IMR-90 (cell line): ENCODE measurements around the gene RHBDD1. TPM values are rescaled to one million over a fixed set of nuclear protein-coding genes. Genes with fewer than 3 reads are reported as not detected.
A peak's percentile ranks its signal among the peaks of the same experiment; 100 is the strongest.

Source experiments
- ATAC-seq: fragments of 200-7000 bp; cut with Tn5 transposase; 2 replicates; pipeline ENCODE4 v1.9.1; 2020; ENCODE audit warnings: low read depth, mild to moderate bottlenecking, moderate library complexity
- BruUV-seq: library from RNA; stranded (reverse); fragments of 400-500 nt; replicated peaks from 2 replicates; lab custom pipeline; 2021; lab: Mats Ljungman, UMichigan
- CTCF ChIA-PET: fragments of 300-600 bp; formaldehyde crosslinking; extraction: SDS; loops from one replicate; lab custom pipeline; 2021; ENCODE audit warnings: antibody characterized with exemption; lab: Yijun Ruan, JAX
- POLR2A ChIA-PET: fragments of 300-600 bp; sonication (Branson Sonifier 250); formaldehyde crosslinking; loops from one replicate; lab custom pipeline; 2022; ENCODE audit warnings: antibody characterized with exemption; ENCODE audit not compliant: unreplicated experiment; lab: Charles Lee
- DNase-seq: peaks from one replicate; pipeline ENCODE4 v3.0.0; 2013
- H2AFZ ChIP-seq: replicated peaks from 2 replicates; pipeline ENCODE3; 2013; ENCODE audit warnings: low read length, mild to moderate bottlenecking; ENCODE audit not compliant: poor library complexity
- H2AK5ac ChIP-seq: 2 replicates; pipeline ENCODE4 v1.6.1; 2013; ENCODE audit warnings: low read depth, low read length, inconsistent platforms
- H2AK9ac ChIP-seq: replicated peaks from 2 replicates; pipeline ENCODE3; 2013; ENCODE audit warnings: mild to moderate bottlenecking, low read depth, low read length, moderate library complexity; ENCODE audit not compliant: poor library complexity
- H2BK120ac ChIP-seq: 2 replicates; pipeline ENCODE4 v1.6.1; 2013; ENCODE audit warnings: low read depth, low read length, inconsistent platforms
- H2BK15ac ChIP-seq: 3 replicates; pipeline ENCODE4 v1.6.1; 2013; ENCODE audit warnings: low read depth, low read length, inconsistent platforms
- H2BK20ac ChIP-seq: 2 replicates; pipeline ENCODE4 v1.6.1; 2013; ENCODE audit warnings: low read depth, mild to moderate bottlenecking, inconsistent platforms, low read length, moderate library complexity
- H2BK5ac ChIP-seq: 2 replicates; pipeline ENCODE4 v1.6.1; 2013; ENCODE audit warnings: mild to moderate bottlenecking, low read depth, low read length, inconsistent platforms; ENCODE audit not compliant: poor library complexity, severe bottlenecking
- H3K14ac ChIP-seq: replicated peaks from 2 replicates; pipeline ENCODE4 v1.6.1; 2013; ENCODE audit warnings: low read depth, low read length, inconsistent platforms
- H3K18ac ChIP-seq: 2 replicates; pipeline ENCODE4 v1.6.1; 2013; ENCODE audit warnings: low read depth, low read length, control low read depth
- H3K23ac ChIP-seq: 2 replicates; pipeline ENCODE4 v1.6.1; 2013; ENCODE audit warnings: low read depth, low read length, inconsistent platforms
- H3K27ac ChIP-seq: 2 replicates; pipeline ENCODE4 v1.5.1; 2013; ENCODE audit warnings: mild to moderate bottlenecking, control low read depth, low read length; ENCODE audit not compliant: insufficient read depth
- H3K27me3 ChIP-seq: 2 replicates; pipeline ENCODE4 v1.6.1; 2013; ENCODE audit warnings: low read length; ENCODE audit not compliant: control insufficient read depth, insufficient read depth
- H3K36me3 ChIP-seq: 2 replicates; pipeline ENCODE4 v1.6.1; 2013; ENCODE audit warnings: low read length, mixed read lengths; ENCODE audit not compliant: control insufficient read depth, insufficient read depth
- H3K4ac ChIP-seq: 2 replicates; pipeline ENCODE4 v1.6.1; 2013; ENCODE audit warnings: low read depth, low read length, inconsistent platforms
- H3K4me1 ChIP-seq: 2 replicates; pipeline ENCODE4 v1.6.1; 2013; ENCODE audit warnings: low read length, mixed read lengths; ENCODE audit not compliant: control insufficient read depth, insufficient read depth
- H3K4me2 ChIP-seq: 2 replicates; pipeline ENCODE4 v1.6.1; 2013; ENCODE audit warnings: low read depth, mild to moderate bottlenecking, control low read depth, low read length, moderate library complexity
- H3K4me3 ChIP-seq: 2 replicates; pipeline ENCODE4 v1.5.1; 2013; ENCODE audit warnings: low read depth, mild to moderate bottlenecking, control low read depth, low read length, moderate library complexity; ENCODE audit not compliant: insufficient read depth
- H3K56ac ChIP-seq: 2 replicates; pipeline ENCODE4 v1.6.1; 2013; ENCODE audit warnings: low read length, inconsistent platforms; ENCODE audit not compliant: insufficient read depth; ENCODE audit errors: extremely low read depth
- H3K79me1 ChIP-seq, 2 experiments: 2 replicates each; pipeline ENCODE4 v1.6.1; 2013; ENCODE audit warnings: low read length in 2 of 2, inconsistent platforms in 1 of 2, low read depth in 1 of 2
- H3K9ac ChIP-seq: 2 replicates; pipeline ENCODE4 v1.6.1; 2013; ENCODE audit warnings: low read depth, low read length, control low read depth
- H3K9me1 ChIP-seq: 2 replicates; pipeline ENCODE4 v1.6.1; 2013; ENCODE audit warnings: low read length, inconsistent platforms; ENCODE audit not compliant: insufficient read depth
- H3K9me3 ChIP-seq: 2 replicates; pipeline ENCODE4 v1.6.1; 2013; ENCODE audit warnings: low read length; ENCODE audit not compliant: control insufficient read depth, insufficient read depth
- H4K20me1 ChIP-seq: 2 replicates; pipeline ENCODE4 v1.6.1; 2013; ENCODE audit warnings: low read length, inconsistent platforms; ENCODE audit not compliant: insufficient read depth
- H4K5ac ChIP-seq: 2 replicates; pipeline ENCODE4 v1.6.1; 2013; ENCODE audit warnings: mild to moderate bottlenecking, low read depth, low read length, control low read depth
- H4K8ac ChIP-seq, 2 experiments: 2 replicates each; pipeline ENCODE4 v1.6.1; 2013; ENCODE audit warnings: low read depth in 2 of 2, low read length in 2 of 2, control low read depth in 1 of 2, inconsistent platforms in 1 of 2
- H4K91ac ChIP-seq: 2 replicates; pipeline ENCODE4 v1.6.1; 2013; ENCODE audit warnings: low read depth, low read length, inconsistent platforms; ENCODE audit not compliant: insufficient read depth
- BHLHE40 ChIP-seq: fragments of 150-350 bp; IDR thresholded peaks from 2 replicates; pipeline ENCODE4 v1.6.1; 2016; ENCODE audit warnings: mild to moderate bottlenecking, low read depth, low read length
- CHD1 ChIP-seq: IDR thresholded peaks from 2 replicates; pipeline ENCODE4 v1.6.1; 2012; ENCODE audit warnings: low read depth, low read length, improper control_type of control experiment
- CTCF ChIP-seq: conservative IDR thresholded peaks from 2 replicates; pipeline ENCODE4 v1.5.1; 2012; ENCODE audit warnings: mild to moderate bottlenecking, low read depth, low read length, improper control_type of control experiment
- ELK1 ChIP-seq: fragments of 150-350 bp; IDR thresholded peaks from 2 replicates; pipeline ENCODE4 v1.6.1; 2016; ENCODE audit warnings: low read depth, mild to moderate bottlenecking, low read length, moderate library complexity, borderline replicate concordance
- FOS ChIP-seq: fragments of 150-350 bp; IDR thresholded peaks from 2 replicates; pipeline ENCODE4 v1.6.1; 2016; ENCODE audit warnings: low read depth, low read length
- MAFK ChIP-seq: IDR thresholded peaks from 2 replicates; pipeline ENCODE4 v1.6.1; 2012; ENCODE audit warnings: low read depth, low read length, improper control_type of control experiment
- MAZ ChIP-seq: IDR thresholded peaks from 2 replicates; pipeline ENCODE4 v1.6.1; 2012; ENCODE audit warnings: low read depth, mild to moderate bottlenecking, low read length, improper control_type of control experiment, moderate library complexity, borderline replicate concordance
- POLR2A ChIP-seq: IDR thresholded peaks from 2 replicates; pipeline ENCODE4 v1.6.1; 2012; ENCODE audit warnings: mild to moderate bottlenecking, low read depth, low read length
- RAD21 ChIP-seq: IDR thresholded peaks from 2 replicates; pipeline ENCODE4 v1.6.1; 2012; ENCODE audit warnings: low read length, improper control_type of control experiment
- RCOR1 ChIP-seq: IDR thresholded peaks from 2 replicates; pipeline ENCODE4 v1.6.1; 2012; ENCODE audit warnings: mild to moderate bottlenecking, low read length, improper control_type of control experiment; ENCODE audit not compliant: insufficient replicate concordance
- RFX5 ChIP-seq: IDR thresholded peaks from 2 replicates; pipeline ENCODE4 v1.8.0; 2012; ENCODE audit warnings: low read depth, mild to moderate bottlenecking, low read length, moderate library complexity
- SMC3 ChIP-seq: fragments of 150-350 bp; IDR thresholded peaks from 2 replicates; pipeline ENCODE4 v1.6.1; 2016; ENCODE audit warnings: low read depth, mild to moderate bottlenecking, antibody characterized with exemption, low read length, moderate library complexity
- WGBS, 2 experiments: methylation state at CpG; one replicate each; pipeline versions ENCODE4 v1.1.5 to v1.1.7; 2013; ENCODE audit warnings: missing lambda C conversion rate in 2 of 2; ENCODE audit not compliant: insufficient read length in 1 of 2; ENCODE audit errors: extremely low coverage in 2 of 2; 5-methylcytosine and 5-hydroxymethylcytosine counted together
- dilution Hi-C: fragments of 300-500 bp; cut with HindIII; formaldehyde crosslinking; loops from one replicate; pipeline ENCODE4 v1.14.3; 2018; ENCODE audit warnings: low sequenced_read_pairs; ENCODE audit not compliant: unreplicated experiment
- in situ Hi-C: fragments of 300-500 bp; cut with MboI; formaldehyde crosslinking; loops from 3 replicates; pipeline ENCODE4 v1.14.3; 2019; ENCODE audit warnings: low sequenced_read_pairs, inconsistent platforms, mixed read lengths
- intact Hi-C: fragments of 100-400 bp; cut with micrococcal nuclease; formaldehyde crosslinking; loops from 2 replicates; pipeline ENCODE4 v1.10.0; 2022
- polyA plus RNA-seq, 3 experiments: library from polyadenylated mRNA; depleted of rRNA; stranded (reverse); fragments of >200 nt; gene quantifications; 2 replicates each; pipeline ENCODE4 v1.2.3, GENCODE V29; 2012; ENCODE audit warnings: low replicate concordance in 1 of 3
- total RNA-seq: library from RNA; depleted of rRNA; stranded (reverse); fragments of >200 nt; gene quantifications from 2 replicates; pipeline ENCODE4 v1.2.3, GENCODE V29; 2012

Gene RHBDD1
- total and polyA plus RNA-seq, 2 of the 4 experiments (the other 2 are of a cell fraction), result 9.7 to 14.0 TPM

GRCh38 chr2:226794751-226795171, 41.1 kb upstream of the RHBDD1 start:
- Histone ChIP-seq H2AK9ac (peak overlapping the region; percentile 98), H2AK5ac (peak overlapping the region; percentile 28), H2BK15ac (peak overlapping the region; percentile 46; the same call in 2 of the 3 replicates), H3K79me1 (peaks cover 0 to 8% of the 10 kb centered on the region in 2 experiments; a peak in 1 of 4 replicates), H3K14ac (peak overlapping the region; percentile 99), H4K20me1 (peaks cover 31% of the 10 kb centered on the region), H3K9me3 (no peaks in the 10 kb centered on the region), H3K4ac (peak overlapping the region; percentile 89), H2BK120ac (peak overlapping the region; percentile 86), H3K36me3 (peaks cover 60% of the 10 kb centered on the region), H3K18ac (peak overlapping the region; percentile 95), H3K9me1 (peaks cover 6% of the 10 kb centered on the region; the same call in 1 of the 2 replicates), H3K56ac (peak overlapping the region; percentile 91), H3K27ac (peak overlapping the region; percentile 97), H3K27me3 (no peaks in the 10 kb centered on the region), H3K4me3 (peak overlapping the region; percentile 78), H3K9ac (peak overlapping the region; percentile 92), H2AFZ (no peak overlapping the region), H3K4me2 (peak overlapping the region; percentile 85), H4K5ac (peak overlapping the region; percentile 62), H4K91ac (peak overlapping the region; percentile 91), H3K4me1 (peaks cover 4% of the 10 kb centered on the region), H2BK20ac (peak overlapping the region; percentile 63), H2BK5ac (peak overlapping the region; percentile 99), H4K8ac (peak overlapping the region; percentile 82 to 94), H3K23ac (peak overlapping the region; percentile 99)
- dilution Hi-C loops (no loop called here), in situ Hi-C loops (loop anchor here (5.0 to 25.0 kb wide), 7 partner anchors 140 to 1682 kb away; no protein-coding TSS in a partner anchor), intact Hi-C loops (loop anchor here (2.0 to 10.0 kb wide), 7 partner anchors 37 to 906 kb away; no protein-coding TSS in a partner anchor)
- WGBS, 2 experiments, result 0% methylated on average over 1 of the region's 9 CpGs; no CpG with 5 or more reads in 1 of the 2 experiments
- ChIA-PET CTCF (interaction anchor here (0.8 to 1.1 kb wide), 4 partner anchors 30 to 1115 kb away, joined by 3 read pairs; no protein-coding TSS in a partner anchor), POLR2A (interaction anchor here (0.6 to 0.8 kb wide), 2 partner anchors 320 to 582 kb away, joined by 3 read pairs; no protein-coding TSS in a partner anchor)
- no TSS peak for BruUV-seq
- peak; percentile 81 for DNase-seq
- TF ChIP-seq CTCF (0 out of 2 replicates have a peak, but pooled peaks have one; percentile 14), RCOR1 (no peak), BHLHE40 (no peak), MAZ (no peak), ELK1 (no peak), POLR2A (no peak), RAD21 (peak; percentile 42), CHD1 (no peak), RFX5 (no peak), MAFK (no peak), FOS (no peak), SMC3 (peak; percentile 25; the same call in 1 of the 2 replicates)
- ATAC-seq, result no peak
